ENCODE data around the gene JOSD1.
A peak's percentile ranks its signal among the peaks of the same experiment; 100 is the strongest.

The JOSD1 gene

DNA sequence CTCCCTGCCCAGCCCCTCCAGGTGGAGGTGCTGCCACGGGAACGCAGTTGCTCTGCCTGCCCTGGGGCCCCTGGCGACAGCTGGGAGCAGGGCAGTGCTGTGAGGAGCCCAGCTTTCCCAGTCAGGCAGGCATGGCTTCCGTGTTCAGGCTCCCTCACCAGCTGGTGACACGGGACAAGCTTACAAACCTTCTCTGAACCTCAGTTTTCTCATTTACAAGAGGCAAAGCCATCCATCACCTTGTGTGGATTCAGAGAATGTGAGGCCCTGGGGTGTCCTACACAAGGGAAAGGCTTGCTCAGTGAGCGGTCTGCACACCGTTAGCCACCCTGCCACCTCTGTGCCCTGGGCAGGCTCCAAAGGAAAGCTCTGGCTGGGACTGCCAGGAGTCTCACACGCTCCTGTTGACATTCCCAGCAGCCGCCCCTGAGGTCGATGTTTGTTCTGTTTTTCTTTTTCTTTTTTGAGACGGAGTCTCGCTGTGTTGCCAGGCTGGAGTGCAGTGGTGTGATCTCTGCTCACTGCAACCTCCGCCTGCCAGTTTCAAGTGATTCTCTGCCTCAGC lies 31.6 kb upstream of the JOSD1 start:
- peak in 1 of 2 experiments; percentile 20 for DNase-seq

DNA sequence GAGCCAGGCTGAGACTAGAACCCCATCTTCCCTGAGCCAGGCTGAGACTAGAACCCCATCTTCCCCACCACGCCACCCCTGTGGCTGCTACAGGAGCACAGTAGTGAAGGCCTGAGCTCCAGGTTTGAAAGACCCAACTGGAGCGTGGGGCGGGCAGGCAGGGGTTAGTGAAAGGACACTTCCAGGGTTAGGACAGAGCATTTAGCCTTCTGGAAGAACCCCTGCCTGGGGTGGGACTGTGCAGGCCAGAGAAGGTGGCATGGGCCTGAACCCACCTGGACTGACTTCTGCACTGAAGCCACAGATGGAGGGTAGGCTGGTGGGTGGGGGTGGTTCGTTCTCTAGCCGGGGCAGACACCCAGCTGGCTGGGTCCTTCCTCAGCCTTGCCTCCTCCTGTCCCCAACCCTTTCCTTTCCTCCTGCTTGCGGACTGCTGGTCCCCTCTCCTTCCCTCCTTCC lies 31.0 kb upstream of the JOSD1 start:
- DNase-seq, result no peak

DNA sequence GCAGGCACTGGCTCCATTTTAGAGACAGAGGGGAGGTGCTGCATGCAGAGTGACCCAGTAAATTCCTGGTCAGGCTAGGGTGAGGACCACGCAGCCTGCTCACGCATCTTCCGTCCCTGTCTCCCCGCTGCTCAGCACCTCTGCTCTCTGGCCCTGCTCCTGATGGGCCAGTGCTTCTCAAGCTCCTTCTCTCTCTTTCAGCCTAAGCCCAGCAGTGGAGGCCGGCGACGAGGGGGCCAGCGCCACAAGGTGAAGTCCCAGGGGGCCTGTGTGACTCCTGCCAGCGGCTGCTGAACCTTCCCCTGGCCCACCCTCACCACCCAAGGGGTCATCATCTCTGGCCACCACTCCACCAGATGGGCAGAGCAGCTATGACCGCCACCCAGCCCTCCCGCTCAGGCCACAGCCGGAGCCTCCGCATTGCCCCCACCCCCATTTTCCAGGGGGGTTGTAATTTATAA lies 29.7 kb upstream of the JOSD1 start:
- DNase-seq, result no peak

DNA sequence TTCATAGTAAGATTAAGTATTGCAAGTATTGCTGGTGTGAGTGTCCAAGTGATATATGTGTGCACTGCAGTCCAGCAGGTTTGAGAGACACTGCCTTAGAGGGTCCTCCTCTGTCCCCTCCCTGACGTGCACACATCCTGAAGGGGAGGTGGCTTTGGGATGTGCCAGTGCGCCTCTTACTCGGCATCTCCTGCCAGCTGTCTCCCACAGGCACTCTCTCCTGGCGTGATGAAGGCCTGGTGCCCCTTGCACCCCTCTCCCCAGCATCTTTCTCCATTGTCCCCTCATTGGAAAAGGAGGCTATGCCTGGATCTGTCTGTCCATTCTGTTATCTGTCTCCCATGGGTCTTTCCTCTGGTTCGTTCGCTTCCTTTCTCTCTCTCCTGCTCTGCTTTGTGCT lies 29.2 kb upstream of the JOSD1 start:
- DNase-seq, result no peak

DNA sequence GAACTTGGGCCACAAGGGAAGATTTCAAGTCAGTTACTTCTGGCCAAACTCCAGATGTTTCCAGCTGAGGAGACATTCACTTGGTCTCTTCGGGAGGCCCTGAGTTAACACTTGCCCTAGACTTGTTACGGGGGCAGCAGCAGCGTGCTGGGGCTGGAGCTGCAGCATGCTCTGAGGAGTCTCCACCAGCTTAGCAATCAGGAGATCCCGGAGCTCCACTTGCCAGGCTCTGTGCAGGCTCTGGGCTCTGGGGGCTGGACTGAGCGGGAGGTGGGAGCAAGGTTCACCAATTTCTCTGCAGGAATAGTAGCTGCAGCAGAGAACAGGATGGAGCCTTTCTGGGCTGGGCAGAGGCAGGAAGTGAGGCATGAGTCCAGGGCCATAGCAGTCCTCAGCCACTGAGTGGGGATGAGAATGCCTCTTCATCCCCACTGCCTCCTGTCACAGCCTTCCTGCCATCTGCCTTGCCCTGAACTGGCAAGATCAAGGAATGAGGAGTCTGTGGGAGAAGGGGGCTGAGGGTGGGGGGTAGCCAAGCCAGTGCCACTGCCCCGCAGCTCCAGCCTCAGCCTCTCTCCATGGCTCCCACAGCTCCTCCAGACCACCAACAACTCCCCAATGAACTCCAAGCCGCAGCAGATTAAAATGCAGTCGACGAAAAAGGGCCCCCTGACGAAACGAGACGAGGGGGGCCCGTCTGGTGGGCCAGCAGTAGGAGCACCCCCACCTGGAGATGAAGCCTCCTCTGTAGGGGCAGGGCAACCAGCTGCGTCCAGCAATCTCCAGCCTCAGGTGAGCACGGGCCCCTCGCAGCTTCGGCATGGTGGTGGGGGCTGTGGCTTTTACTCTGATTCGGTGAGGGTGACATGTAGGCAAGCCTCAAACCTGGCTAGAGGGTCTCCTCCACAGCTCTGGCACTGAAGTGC lies 28.4 kb upstream of the JOSD1 start:
- DNase-seq, result no peak

DNA sequence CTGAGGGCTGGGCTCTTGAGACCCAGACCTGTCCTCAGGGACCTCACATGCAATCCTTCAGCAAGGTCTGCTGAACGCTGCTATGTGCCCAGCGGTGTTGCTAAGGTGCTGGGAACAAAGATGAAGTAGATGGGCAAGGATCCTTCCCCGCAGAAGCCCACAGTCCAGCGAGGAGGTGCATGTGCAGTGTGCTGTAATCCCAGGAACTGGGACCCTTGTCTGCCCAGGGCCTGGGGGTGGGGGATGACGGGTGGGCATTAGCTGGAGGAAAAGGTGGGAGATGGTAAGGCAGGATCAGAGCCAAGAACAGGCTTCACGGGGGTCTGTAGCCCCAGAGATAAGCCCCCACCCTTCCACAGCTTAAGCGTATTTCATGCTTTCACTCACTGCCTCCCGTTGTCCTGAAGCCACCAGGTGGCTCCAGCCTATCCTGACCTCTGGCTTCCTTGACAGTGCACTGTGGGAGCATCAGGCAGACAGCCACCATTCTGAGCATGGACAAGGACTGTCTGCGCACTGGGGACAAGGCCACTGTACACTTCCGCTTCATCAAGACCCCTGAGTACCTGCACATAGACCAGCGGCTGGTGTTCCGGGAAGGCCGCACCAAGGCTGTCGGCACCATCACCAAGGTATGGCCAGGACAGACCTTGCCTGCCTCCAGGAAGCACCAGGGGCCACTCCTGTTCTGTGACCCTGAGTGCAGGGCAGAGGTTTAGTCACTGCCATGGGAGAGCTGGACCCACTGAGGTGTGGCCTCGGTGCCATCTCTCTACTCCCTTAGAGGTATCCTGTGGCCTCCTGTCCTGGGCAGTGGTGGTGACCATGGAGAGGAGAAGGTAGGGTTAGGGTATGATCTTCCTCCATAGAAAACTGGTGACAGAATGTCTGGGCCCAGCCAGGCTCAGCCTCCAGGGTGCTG lies 27.0 kb upstream of the JOSD1 start:
- DNase-seq, result no peak

DNA sequence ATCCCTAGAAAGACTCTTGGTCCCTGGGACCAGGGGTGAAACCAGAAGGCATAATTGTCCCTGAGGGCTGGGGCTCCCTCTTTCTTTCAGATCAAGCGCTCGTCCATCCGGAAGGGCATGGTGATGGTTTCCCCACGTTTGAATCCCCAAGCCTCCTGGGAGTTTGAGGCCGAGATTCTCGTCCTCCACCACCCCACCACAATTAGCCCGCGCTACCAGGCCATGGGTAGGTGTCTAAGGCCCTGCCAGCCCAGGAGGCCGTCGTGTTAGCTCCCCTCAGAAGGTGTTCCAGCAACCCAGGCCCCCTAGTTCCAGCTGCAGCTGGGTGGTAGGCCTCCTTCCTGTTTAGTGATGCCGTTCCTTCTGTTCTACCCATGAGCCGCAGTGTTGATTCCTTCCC lies 26.4 kb upstream of the JOSD1 start:
- DNase-seq, result no peak

DNA sequence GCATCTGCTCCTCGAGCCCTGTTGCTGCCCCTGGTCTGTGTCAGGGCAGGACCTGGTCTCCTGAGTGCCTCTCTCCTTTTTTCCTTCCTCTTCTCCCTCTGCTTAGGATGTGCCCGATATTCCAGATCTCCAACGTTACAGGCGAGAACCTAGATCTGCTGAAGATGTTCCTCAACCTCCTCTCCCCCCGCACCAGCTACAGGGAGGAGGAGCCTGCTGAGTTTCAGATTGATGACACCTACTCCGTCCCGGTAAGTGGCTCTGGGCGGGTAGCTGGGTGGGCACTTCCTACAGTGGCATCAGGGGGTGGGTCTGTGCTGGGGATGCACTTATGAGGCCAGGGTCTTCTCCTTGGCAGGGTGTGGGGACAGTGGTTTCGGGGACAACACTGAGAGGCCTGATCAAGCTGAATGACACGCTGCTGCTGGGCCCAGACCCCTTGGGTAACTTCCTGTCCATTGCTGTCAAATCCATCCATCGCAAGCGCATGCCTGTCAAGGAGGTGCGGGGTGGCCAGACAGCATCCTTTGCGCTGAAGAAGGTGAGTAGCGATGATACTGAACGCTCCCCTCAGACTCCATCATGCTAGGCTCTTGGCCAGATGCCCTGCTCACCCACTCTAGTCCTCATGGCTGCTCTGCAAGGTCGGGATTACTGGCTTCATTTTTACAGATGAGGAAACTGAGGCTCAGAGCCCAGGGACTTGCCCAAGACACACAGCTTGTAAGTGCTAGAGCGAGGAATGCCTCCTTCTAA lies 25.3 kb upstream of the JOSD1 start:
- DNase-seq, result no peak

DNA sequence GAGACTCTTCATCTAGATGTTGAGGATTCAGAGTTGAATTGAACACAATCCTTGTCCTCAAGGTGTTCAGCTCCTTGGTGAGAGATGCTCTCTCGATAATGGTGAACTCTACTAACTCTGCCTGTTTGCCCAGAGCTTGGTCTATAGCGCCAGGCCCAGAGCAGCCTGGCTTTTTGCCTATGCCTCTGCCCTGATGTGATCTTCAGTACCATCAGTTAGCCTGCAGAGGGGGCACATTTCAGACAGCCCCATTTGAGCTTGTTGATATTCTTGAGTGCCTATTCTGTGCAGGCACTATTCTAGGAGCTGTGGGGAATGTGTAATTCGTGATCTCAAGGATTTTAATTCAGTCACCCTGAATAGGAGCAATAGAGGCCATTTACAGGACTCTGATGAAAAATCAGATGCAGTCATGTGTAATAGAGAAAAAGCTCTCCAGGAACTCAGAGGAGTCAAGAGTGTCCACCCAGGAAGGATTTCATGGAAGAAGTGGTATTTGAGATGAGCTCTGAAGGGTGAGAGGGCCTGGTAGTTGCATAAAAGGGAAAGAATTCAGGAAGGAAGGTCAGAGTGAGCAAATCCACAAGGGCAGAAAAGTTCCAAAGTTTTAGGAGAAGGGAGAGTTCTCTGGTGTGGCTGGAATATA lies 24.3 kb upstream of the JOSD1 start:
- DNase-seq, result peak in 1 of 2 experiments; percentile 44

DNA sequence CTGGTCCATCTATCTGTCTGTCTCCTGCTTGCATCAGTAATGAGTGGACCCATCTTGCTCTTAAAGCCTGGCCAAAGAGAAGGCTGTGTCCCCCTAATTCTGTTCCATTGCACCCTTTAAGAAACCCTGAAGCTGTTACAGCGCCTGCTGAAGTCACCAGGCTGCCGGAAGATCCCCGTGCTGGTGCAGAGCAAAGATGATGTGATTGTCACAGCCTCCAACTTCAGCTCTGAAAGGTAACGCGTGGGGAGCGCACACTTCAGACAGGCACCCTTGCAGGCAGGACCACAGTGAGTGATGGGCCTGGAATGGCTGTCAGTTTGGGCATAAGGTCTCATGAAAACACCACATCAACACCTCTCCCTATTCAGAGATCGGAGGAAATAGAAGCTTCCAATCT lies 23.4 kb upstream of the JOSD1 start:
- DNase-seq, result no peak

DNA sequence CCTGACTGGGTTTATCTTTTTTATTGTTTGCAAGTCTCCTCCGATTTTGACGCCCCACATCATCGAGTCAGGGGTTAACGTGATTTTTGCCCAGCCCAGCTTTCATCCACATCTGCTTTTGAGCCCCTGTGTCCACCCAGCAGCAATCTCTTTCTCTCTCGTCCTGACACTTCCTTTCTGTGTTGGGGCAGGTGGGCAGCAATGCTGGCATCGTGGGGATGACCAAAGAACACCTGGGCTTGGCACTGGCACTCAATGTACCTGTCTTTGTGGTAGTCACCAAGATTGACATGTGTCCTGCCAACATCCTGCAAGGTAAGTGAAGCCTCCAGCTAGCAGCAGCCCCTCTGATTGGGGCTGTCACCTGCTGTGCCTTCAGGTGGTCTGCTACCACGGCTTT lies 20.8 kb upstream of the JOSD1 start:
- DNase-seq, result no peak

DNA sequence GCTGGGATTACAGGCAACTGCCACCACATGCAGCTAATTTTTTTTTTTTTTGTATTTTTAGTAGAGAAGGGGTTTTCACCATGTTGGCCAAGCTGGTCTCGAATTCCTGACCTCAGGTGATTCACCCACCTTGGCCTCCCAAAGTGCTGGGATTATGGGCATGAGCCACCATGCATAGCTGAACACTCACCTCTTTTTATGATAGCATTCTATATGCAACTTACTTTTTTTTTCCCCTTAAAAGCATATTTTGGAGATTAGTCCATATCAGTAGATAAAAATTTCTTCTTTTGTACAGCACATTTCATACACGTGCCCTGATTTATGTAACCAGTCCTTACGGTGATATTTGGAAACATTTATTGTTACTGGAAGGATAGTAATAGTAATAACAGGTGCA lies 19.6 kb upstream of the JOSD1 start:
- DNase-seq, result no peak

DNA sequence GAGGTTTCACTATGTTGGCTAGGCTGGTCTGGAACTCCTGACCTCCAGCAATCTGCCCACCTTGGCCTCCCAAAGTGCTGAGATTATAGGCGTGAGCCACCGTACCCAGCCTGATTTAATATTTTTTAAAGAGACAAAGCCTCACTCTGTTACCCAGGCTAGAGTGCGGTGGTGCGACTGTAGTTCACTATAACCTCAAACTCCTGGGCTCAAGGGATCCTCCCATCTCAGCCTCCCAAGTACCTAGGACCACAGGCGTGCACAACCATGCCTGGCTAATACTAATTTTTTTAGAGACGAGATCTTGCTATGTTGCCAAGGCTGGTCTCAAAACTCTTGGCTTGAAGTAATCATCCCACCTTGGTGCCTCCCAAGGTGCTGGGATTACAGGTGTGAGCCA lies 18.5 kb upstream of the JOSD1 start:
- DNase-seq, result no peak

DNA sequence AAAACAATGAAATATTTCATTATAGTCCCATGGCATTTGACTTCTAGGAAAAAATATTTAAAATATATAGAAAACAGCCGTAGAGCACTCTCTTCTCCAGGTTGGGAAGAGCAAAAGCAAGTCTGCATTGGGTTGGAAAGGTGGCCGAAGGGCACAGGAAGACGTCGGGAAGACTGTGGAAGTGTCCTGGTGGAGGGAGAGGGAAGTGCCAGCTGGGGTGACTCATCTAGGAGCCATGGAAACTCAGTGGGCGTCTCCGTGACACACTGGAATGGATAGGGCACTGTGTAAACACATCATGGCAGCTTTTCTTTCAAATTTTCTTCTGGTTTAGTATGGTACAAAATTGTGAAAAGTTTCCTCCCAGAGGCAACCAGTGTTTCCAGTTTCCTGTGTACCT lies 17.7 kb upstream of the JOSD1 start:
- peak in 1 of 2 experiments; percentile 34 for DNase-seq

DNA sequence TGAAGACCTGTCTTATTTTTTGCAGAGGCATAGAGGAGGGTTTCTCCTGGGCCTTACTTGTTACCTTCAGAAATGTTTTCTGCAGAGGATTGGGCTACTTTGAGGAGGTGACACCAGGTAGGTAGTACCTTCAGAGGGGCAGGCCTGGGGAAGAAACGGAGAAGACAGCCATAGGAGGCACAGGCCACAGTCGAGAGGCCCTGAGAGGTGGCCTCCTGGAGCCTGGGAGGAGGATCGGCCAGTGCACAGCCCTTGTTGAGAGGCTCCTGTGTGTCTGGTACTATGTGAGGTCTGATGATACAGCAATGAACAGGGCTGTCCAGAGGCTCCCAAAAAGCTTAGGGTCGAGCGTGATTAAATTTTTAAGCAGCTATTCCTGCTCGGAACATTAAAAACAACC lies 16.5 kb upstream of the JOSD1 start:
- no peak for DNase-seq

DNA sequence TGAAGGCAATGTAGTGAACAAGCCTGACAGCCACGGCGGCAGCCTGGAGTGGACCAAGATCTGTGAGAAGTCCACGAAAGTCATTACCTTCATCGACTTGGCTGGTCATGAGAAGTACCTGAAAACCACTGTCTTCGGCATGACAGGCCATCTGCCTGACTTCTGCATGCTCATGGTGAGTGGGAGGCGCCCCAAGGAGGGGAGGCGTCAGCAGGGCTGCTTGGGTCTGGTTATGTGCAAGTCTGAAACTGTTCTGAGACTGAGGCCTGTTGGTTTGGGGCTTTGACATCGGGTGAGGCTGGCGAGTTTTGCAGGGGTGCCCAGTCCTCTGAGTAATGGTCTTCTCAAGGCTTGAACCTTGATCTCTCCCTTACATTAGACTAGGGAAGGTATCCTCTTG lies 16.1 kb upstream of the JOSD1 start:
- no peak for DNase-seq

DNA sequence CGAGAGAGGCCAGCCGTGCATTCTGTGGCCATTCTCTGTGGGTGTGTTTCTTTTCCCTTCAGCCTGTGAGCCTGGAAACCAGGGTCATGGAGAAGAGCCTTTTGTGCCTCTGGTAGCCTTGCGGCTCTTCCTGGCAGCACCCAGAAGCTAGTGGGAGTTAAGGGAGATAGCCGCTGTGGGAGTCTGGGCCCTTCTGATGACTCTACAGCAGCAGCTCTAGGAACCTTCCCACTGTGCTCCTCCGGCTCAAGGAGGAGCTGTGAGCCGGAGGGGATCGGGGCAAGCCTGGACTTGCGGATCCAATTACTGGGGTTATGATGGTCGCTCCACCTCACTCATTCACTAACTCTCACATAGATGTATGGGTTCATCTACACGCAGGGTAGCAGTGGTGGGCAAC lies 15.5 kb upstream of the JOSD1 start:
- DNase-seq, result no peak

DNA sequence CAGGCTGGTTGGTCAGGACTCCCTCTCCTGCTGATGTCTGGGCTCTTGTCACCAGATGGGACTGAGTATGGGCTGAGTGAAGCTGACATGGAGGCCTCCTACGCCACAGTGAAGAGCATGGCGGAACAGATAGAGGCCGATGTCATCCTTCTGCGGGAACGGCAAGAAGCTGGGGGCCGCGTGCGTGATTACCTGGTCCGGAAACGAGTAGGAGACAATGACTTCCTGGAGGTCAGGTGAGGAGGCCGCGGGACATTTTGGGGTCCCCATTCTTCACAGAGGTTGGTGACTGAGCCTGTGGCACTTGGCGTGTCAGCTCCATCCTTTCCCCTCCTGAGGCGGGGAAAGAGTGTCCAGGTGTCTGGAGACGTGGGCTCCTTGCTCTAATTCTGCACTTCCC lies 15.1 kb upstream of the JOSD1 start:
- no peak for DNase-seq

DNA sequence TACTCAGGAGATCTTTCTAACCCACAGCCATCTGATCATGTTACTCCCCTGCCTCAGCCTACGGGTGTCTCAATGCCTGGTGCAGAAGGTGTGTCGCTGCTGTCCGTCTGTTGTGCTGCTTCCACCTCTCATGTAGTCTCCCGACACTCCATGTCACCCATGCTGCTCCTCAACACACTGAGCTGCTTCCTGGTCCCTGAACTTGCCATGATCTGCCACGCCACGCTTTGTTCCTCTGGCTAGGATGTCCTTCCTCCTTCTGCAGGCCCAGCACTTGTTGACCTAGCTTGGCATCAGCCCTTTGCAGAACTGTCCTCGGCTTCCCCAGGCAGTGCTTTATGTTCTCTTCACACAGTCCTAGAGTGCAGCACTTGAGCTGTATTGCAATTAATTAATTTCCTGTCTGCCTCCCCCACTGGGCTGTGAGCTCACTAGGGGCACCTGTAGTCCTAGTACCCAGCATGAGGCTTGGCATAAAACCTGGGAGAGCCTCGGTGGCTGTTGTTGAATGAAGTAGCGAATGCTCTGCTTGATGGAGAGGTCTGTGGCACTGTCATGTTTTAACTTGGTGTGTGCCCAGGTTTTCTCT lies 14.5 kb upstream of the JOSD1 start:
- DNase-seq, result no peak

DNA sequence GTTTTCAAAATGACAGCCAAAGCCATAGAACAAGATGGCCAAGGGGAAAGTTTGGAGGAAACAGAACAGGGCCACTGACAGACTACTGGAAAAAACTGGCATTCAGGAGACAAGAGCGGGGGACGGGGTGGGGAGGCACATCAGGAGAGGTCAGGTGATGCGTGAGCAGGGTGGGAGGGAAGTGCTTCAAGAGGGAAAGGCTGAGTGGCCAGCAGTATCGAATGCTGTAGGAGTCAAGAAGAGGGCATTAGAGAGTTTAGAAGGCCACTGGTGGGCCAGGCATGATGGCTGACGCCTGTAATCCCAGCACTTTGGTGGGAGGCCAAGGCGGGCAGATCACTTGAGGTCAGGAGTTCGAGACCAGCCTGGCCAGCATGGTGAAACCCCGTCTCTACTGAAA lies 13.2 kb upstream of the JOSD1 start:
- no peak for DNase-seq

DNA sequence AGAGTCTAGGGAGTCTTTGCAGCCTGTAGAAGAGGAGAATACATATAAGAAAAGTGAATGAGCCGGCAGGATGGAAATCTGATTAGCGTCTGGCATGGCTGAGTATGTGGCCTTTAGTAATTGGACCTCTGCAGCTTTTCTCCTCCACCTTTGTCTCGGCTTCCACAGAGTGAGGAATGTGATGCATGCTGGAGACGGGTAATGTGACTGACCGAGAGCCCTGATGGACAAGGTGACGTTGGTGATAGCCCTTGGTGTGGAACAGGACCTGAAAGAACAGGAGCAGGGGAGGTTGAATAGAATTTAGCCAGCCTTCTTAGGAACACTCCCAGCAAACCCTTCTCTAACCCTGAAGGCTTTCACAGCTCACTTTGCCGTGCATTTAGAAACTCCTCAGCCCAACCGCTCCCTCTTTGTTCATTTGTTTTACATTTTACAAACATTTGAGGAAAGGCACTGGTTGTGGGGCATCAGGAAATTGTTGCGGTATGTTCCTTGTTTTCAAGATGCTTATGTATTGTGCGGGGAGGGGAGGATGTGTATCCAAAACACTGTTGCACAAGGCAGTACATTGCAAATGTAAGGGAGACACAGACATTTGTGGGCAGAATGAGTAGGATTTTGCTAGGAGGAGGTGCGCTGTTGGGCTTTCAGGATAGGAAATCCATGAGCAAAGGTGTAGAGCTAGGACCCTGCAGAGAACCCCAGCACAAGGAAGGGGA lies 11.9 kb upstream of the JOSD1 start:
- DNase-seq, result no peak
